WTC11 (cell line): ENCODE results near the gene TPPP3. TPM values are rescaled to one million over a fixed set of nuclear protein-coding genes. Genes with fewer than 3 reads are reported as not detected.

Experiments used
- ATAC-seq: fragments of 200-7000 bp; cut with Tn5 transposase; 2 replicates; pipeline ENCODE4 v1.10.0; 2021; ENCODE audit warnings: mild to moderate bottlenecking, moderate library complexity
- CTCF ChIA-PET: fragments of 300-600 bp; sonication (Branson Sonifier 250); formaldehyde crosslinking; loops from one replicate; lab custom pipeline; 2021; ENCODE audit warnings: antibody characterized with exemption; lab: Charles Lee
- POLR2A ChIA-PET: fragments of 350-600 bp; sonication (Branson Sonifier 250); formaldehyde crosslinking; loops from one replicate; lab custom pipeline; 2021; ENCODE audit warnings: antibody characterized with exemption; lab: Charles Lee
- DNase-seq: peaks from one replicate; pipeline ENCODE4 v3.0.0; 2021; ENCODE audit warnings: low spot score
- H3K27ac Mint-ChIP-seq: 2 replicates; pipeline ENCODE4 v1.8.0; 2021; ENCODE audit warnings: mixed read lengths
- H3K27me3 Mint-ChIP-seq: 2 replicates; pipeline ENCODE4 v1.8.0; 2021; ENCODE audit warnings: low read depth, mild to moderate bottlenecking, moderate library complexity, mixed read lengths
- H3K36me3 Mint-ChIP-seq: 2 replicates; pipeline ENCODE4 v1.8.0; 2021; ENCODE audit warnings: mixed read lengths
- H3K4me1 Mint-ChIP-seq: 2 replicates; pipeline ENCODE4 v1.8.0; 2022; ENCODE audit warnings: mixed read lengths
- H3K4me3 Mint-ChIP-seq: 2 replicates; pipeline ENCODE4 v1.8.0; 2021; ENCODE audit warnings: mild to moderate bottlenecking, moderate library complexity, mixed read lengths
- H3K9me3 Mint-ChIP-seq: 2 replicates; pipeline ENCODE4 v1.8.0; 2021; ENCODE audit warnings: mixed read lengths
- ETV6 ChIP-seq: sonication (generic); formaldehyde crosslinking; IDR thresholded peaks from 2 replicates; pipeline ENCODE4 v1.8.1; 2022; ENCODE audit warnings: mild to moderate bottlenecking, missing genetic modification reagents
- IRF2 ChIP-seq: sonication (generic); formaldehyde crosslinking; IDR thresholded peaks from 2 replicates; pipeline ENCODE4 v1.8.0; 2022; ENCODE audit warnings: low read depth, missing genetic modification reagents, borderline replicate concordance
- MYBL2 ChIP-seq: sonication (generic); formaldehyde crosslinking; IDR thresholded peaks from 2 replicates; pipeline ENCODE4 v1.8.1; 2023; ENCODE audit warnings: mild to moderate bottlenecking, moderate library complexity, missing genetic modification reagents
- PRRX2 ChIP-seq: fragments of 250-450 bp; sonication (Bioruptor Pico); IDR thresholded peaks from 2 replicates; pipeline ENCODE4 v1.8.0; 2021; ENCODE audit warnings: mild to moderate bottlenecking
- RELA ChIP-seq: sonication (generic); formaldehyde crosslinking; IDR thresholded peaks from 2 replicates; pipeline ENCODE4 v1.8.1; 2022; ENCODE audit warnings: missing genetic modification reagents, mild to moderate bottlenecking, borderline replicate concordance
- SMAD3 ChIP-seq: sonication (generic); formaldehyde crosslinking; IDR thresholded peaks from 2 replicates; pipeline ENCODE4 v1.8.0; 2022; ENCODE audit warnings: missing genetic modification reagents, mild to moderate bottlenecking, borderline replicate concordance
- TCF7 ChIP-seq: sonication (generic); formaldehyde crosslinking; IDR thresholded peaks from 2 replicates; pipeline ENCODE4 v1.8.0; 2022; ENCODE audit warnings: mild to moderate bottlenecking, low read depth, missing genetic modification reagents, moderate library complexity
- ZNF138 ChIP-seq: sonication (generic); formaldehyde crosslinking; conservative IDR thresholded peaks from 2 replicates; pipeline ENCODE4 v1.8.1; 2022; ENCODE audit warnings: mild to moderate bottlenecking, moderate library complexity, missing genetic modification reagents
- total RNA-seq: library from RNA; stranded (reverse); gene quantifications from 3 replicates; pipeline ENCODE4 v1.2.3, GENCODE V29; 2021
- TF ChIP-seq, protein P1 (sequence below): sonication (generic); formaldehyde crosslinking; IDR thresholded peaks from 2 replicates; pipeline ENCODE4 v1.8.1; 2023; ENCODE audit warnings: mild to moderate bottlenecking, missing genetic modification reagents, borderline replicate concordance
- TF ChIP-seq, protein P2 (sequence below): sonication (generic); formaldehyde crosslinking; IDR thresholded peaks from 2 replicates; pipeline ENCODE4 v1.8.1; 2023; ENCODE audit warnings: mild to moderate bottlenecking, missing genetic modification reagents
- TF ChIP-seq, protein P3 (sequence below): fragments of 250-450 bp; sonication (Bioruptor Pico); IDR thresholded peaks from 2 replicates; pipeline ENCODE4 v1.9.0; 2021; ENCODE audit warnings: mild to moderate bottlenecking, borderline replicate concordance
- TF ChIP-seq, protein P4 (sequence below): fragments of 250-450 bp; sonication (Bioruptor Pico); conservative IDR thresholded peaks from 2 replicates; pipeline ENCODE4 v1.9.0; 2021; ENCODE audit warnings: mild to moderate bottlenecking
- TF ChIP-seq, protein P5 (sequence below): fragments of 250-450 bp; sonication (Bioruptor Pico); IDR thresholded peaks from 2 replicates; pipeline ENCODE4 v1.9.0; 2021; ENCODE audit warnings: mild to moderate bottlenecking
- TF ChIP-seq, protein P6 (sequence below): sonication (generic); formaldehyde crosslinking; conservative IDR thresholded peaks from 2 replicates; pipeline ENCODE4 v1.8.1; 2022; ENCODE audit warnings: mild to moderate bottlenecking, missing genetic modification reagents
- TF ChIP-seq, protein P7 (sequence below): sonication (generic); formaldehyde crosslinking; IDR thresholded peaks from 2 replicates; pipeline ENCODE4 v1.8.0; 2023; ENCODE audit warnings: missing genetic modification reagents
- TF ChIP-seq, protein P8 (sequence below): sonication (generic); formaldehyde crosslinking; IDR thresholded peaks from 2 replicates; pipeline ENCODE4 v1.8.1; 2023; ENCODE audit warnings: mild to moderate bottlenecking, missing genetic modification reagents
- TF ChIP-seq, protein P9 (sequence below): sonication (generic); formaldehyde crosslinking; IDR thresholded peaks from 2 replicates; pipeline ENCODE4 v1.8.1; 2023; ENCODE audit warnings: mild to moderate bottlenecking, missing genetic modification reagents, moderate library complexity

Gene TPPP3
- total RNA-seq, 1 experiment from 2014 or later: 0.74 TPM

DNA sequence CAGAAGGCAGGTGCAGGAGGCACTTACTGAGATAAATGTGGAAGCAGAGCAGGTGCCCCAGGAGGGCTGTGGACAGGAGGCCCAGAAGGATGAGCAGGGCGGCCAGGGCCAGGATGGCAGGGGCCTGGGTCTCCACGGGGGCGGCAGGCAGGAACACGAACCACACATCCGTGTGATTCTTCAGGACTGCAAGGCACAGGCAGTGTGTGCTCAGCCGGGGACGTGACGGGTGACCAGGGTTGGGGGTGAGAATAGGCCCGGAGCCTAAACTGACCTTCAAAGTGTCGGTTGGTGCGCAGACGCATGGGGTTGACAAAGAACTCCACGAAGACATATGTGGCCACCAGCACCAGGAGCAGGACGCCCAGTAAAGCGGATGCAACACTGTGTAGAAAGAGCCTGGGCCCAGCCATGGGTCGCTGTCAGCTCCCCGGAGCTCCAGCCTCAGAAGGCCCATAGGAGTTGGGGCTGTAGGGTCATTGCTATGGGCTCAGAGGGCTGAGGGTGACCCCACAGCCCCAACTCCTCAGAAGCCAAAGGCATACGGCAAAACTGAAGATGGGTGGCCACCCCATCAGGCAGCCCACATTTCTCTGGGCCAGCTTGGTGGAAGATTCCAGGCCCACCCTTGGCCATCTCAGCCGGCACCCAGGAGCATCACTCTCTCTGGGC, 5.4 kb upstream of the TPPP3 start:
- Mint-ChIP-seq H3K9me3 (no peaks in the 10 kb centered on the region), H3K27ac (no peak overlapping the region), H3K4me3 (no peak overlapping the region), H3K27me3 (peaks cover 49% of the 10 kb centered on the region), H3K4me1 (peaks cover 24% of the 10 kb centered on the region), H3K36me3 (no peaks in the 10 kb centered on the region)
- ATAC-seq: no peak
- DNase-seq: no peak
- ChIA-PET POLR2A (no interaction called here), CTCF (interaction anchor here (0.6 to 4.2 kb wide), 33 partner anchors 9 to 152 kb away, joined by 3 to 103 read pairs (median 9); partner anchors contain the start of genes ATP6V0D1, HSD11B2, KCTD19 and LRRC36)
- TF ChIP-seq MYBL2 (CRISPR knock-in tag): no peak
- TF ChIP-seq, protein P1, sequence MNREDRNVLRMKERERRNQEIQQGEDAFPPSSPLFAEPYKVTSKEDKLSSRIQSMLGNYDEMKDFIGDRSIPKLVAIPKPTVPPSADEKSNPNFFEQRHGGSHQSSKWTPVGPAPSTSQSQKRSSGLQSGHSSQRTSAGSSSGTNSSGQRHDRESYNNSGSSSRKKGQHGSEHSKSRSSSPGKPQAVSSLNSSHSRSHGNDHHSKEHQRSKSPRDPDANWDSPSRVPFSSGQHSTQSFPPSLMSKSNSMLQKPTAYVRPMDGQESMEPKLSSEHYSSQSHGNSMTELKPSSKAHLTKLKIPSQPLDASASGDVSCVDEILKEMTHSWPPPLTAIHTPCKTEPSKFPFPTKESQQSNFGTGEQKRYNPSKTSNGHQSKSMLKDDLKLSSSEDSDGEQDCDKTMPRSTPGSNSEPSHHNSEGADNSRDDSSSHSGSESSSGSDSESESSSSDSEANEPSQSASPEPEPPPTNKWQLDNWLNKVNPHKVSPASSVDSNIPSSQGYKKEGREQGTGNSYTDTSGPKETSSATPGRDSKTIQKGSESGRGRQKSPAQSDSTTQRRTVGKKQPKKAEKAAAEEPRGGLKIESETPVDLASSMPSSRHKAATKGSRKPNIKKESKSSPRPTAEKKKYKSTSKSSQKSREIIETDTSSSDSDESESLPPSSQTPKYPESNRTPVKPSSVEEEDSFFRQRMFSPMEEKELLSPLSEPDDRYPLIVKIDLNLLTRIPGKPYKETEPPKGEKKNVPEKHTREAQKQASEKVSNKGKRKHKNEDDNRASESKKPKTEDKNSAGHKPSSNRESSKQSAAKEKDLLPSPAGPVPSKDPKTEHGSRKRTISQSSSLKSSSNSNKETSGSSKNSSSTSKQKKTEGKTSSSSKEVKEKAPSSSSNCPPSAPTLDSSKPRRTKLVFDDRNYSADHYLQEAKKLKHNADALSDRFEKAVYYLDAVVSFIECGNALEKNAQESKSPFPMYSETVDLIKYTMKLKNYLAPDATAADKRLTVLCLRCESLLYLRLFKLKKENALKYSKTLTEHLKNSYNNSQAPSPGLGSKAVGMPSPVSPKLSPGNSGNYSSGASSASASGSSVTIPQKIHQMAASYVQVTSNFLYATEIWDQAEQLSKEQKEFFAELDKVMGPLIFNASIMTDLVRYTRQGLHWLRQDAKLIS (CRISPR knock-in tag): no peak
- TF ChIP-seq, protein P2, sequence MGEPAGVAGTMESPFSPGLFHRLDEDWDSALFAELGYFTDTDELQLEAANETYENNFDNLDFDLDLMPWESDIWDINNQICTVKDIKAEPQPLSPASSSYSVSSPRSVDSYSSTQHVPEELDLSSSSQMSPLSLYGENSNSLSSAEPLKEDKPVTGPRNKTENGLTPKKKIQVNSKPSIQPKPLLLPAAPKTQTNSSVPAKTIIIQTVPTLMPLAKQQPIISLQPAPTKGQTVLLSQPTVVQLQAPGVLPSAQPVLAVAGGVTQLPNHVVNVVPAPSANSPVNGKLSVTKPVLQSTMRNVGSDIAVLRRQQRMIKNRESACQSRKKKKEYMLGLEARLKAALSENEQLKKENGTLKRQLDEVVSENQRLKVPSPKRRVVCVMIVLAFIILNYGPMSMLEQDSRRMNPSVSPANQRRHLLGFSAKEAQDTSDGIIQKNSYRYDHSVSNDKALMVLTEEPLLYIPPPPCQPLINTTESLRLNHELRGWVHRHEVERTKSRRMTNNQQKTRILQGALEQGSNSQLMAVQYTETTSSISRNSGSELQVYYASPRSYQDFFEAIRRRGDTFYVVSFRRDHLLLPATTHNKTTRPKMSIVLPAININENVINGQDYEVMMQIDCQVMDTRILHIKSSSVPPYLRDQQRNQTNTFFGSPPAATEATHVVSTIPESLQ (CRISPR knock-in tag): no peak
- TF ChIP-seq, protein P3, sequence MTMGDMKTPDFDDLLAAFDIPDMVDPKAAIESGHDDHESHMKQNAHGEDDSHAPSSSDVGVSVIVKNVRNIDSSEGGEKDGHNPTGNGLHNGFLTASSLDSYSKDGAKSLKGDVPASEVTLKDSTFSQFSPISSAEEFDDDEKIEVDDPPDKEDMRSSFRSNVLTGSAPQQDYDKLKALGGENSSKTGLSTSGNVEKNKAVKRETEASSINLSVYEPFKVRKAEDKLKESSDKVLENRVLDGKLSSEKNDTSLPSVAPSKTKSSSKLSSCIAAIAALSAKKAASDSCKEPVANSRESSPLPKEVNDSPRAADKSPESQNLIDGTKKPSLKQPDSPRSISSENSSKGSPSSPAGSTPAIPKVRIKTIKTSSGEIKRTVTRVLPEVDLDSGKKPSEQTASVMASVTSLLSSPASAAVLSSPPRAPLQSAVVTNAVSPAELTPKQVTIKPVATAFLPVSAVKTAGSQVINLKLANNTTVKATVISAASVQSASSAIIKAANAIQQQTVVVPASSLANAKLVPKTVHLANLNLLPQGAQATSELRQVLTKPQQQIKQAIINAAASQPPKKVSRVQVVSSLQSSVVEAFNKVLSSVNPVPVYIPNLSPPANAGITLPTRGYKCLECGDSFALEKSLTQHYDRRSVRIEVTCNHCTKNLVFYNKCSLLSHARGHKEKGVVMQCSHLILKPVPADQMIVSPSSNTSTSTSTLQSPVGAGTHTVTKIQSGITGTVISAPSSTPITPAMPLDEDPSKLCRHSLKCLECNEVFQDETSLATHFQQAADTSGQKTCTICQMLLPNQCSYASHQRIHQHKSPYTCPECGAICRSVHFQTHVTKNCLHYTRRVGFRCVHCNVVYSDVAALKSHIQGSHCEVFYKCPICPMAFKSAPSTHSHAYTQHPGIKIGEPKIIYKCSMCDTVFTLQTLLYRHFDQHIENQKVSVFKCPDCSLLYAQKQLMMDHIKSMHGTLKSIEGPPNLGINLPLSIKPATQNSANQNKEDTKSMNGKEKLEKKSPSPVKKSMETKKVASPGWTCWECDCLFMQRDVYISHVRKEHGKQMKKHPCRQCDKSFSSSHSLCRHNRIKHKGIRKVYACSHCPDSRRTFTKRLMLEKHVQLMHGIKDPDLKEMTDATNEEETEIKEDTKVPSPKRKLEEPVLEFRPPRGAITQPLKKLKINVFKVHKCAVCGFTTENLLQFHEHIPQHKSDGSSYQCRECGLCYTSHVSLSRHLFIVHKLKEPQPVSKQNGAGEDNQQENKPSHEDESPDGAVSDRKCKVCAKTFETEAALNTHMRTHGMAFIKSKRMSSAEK: no peak
- no peak for TF ChIP-seq IRF2 (CRISPR knock-in tag)
- TF ChIP-seq, protein P4, sequence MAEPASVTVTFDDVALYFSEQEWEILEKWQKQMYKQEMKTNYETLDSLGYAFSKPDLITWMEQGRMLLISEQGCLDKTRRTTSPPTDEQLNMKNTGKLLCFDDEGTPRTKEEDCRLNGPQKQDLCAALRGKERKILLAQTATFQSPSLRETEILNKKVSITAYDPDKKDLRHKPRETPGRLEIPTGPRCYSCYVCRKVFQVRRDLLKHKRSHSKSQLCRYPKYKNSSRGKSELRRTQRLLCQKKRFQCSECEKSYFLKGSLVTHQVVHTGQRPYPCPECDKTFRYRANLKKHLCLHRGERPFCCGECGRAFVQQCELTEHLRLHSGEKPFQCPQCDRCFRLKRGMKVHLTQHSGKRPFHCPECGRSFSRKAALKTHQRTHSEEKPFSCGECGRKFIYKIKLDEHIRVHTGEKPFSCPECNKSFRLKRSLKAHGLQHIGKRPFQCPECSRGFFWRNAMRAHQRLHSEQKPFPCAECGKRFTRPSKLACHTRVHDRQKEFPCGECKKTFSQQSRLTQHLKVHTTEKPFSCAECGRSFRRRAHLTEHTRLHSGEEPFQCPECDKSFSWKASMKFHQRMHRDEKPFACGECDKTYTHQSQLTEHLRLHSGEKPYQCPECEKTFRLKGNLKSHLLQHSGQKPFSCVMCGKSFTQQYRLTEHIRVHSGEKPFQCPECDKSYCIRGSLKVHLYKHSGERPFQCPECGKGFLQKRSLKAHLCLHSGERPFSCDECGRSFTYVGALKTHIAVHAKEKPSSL (CRISPR knock-in tag): no peak
- TF ChIP-seq, protein P5, sequence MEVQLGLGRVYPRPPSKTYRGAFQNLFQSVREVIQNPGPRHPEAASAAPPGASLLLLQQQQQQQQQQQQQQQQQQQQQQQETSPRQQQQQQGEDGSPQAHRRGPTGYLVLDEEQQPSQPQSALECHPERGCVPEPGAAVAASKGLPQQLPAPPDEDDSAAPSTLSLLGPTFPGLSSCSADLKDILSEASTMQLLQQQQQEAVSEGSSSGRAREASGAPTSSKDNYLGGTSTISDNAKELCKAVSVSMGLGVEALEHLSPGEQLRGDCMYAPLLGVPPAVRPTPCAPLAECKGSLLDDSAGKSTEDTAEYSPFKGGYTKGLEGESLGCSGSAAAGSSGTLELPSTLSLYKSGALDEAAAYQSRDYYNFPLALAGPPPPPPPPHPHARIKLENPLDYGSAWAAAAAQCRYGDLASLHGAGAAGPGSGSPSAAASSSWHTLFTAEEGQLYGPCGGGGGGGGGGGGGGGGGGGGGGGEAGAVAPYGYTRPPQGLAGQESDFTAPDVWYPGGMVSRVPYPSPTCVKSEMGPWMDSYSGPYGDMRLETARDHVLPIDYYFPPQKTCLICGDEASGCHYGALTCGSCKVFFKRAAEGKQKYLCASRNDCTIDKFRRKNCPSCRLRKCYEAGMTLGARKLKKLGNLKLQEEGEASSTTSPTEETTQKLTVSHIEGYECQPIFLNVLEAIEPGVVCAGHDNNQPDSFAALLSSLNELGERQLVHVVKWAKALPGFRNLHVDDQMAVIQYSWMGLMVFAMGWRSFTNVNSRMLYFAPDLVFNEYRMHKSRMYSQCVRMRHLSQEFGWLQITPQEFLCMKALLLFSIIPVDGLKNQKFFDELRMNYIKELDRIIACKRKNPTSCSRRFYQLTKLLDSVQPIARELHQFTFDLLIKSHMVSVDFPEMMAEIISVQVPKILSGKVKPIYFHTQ (CRISPR knock-in tag): no peak
- TF ChIP-seq, protein P6, sequence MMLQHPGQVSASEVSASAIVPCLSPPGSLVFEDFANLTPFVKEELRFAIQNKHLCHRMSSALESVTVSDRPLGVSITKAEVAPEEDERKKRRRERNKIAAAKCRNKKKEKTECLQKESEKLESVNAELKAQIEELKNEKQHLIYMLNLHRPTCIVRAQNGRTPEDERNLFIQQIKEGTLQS (CRISPR knock-in tag): no peak
- TF ChIP-seq, protein P7, sequence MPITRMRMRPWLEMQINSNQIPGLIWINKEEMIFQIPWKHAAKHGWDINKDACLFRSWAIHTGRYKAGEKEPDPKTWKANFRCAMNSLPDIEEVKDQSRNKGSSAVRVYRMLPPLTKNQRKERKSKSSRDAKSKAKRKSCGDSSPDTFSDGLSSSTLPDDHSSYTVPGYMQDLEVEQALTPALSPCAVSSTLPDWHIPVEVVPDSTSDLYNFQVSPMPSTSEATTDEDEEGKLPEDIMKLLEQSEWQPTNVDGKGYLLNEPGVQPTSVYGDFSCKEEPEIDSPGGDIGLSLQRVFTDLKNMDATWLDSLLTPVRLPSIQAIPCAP (CRISPR knock-in tag): no peak
- TF ChIP-seq, protein P8, sequence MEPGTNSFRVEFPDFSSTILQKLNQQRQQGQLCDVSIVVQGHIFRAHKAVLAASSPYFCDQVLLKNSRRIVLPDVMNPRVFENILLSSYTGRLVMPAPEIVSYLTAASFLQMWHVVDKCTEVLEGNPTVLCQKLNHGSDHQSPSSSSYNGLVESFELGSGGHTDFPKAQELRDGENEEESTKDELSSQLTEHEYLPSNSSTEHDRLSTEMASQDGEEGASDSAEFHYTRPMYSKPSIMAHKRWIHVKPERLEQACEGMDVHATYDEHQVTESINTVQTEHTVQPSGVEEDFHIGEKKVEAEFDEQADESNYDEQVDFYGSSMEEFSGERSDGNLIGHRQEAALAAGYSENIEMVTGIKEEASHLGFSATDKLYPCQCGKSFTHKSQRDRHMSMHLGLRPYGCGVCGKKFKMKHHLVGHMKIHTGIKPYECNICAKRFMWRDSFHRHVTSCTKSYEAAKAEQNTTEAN (CRISPR knock-in tag): no peak
- TF ChIP-seq ETV6: no peak
- no peak for TF ChIP-seq ZNF138
- TF ChIP-seq, protein P9, sequence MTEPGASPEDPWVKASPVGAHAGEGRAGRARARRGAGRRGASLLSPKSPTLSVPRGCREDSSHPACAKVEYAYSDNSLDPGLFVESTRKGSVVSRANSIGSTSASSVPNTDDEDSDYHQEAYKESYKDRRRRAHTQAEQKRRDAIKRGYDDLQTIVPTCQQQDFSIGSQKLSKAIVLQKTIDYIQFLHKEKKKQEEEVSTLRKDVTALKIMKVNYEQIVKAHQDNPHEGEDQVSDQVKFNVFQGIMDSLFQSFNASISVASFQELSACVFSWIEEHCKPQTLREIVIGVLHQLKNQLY: no peak
- TF ChIP-seq PRRX2 (CRISPR knock-in tag): no peak
- no peak for TF ChIP-seq SMAD3 (CRISPR knock-in tag)
- no peak for TF ChIP-seq TCF7 (CRISPR knock-in tag)
- no peak for TF ChIP-seq RELA
